ENCODE data around the gene VBP1.

GRCh38 chrX:155218777-155219176, 2.5 kb downstream of the VBP1 start:
- TF ChIP-seq, protein P1, sequence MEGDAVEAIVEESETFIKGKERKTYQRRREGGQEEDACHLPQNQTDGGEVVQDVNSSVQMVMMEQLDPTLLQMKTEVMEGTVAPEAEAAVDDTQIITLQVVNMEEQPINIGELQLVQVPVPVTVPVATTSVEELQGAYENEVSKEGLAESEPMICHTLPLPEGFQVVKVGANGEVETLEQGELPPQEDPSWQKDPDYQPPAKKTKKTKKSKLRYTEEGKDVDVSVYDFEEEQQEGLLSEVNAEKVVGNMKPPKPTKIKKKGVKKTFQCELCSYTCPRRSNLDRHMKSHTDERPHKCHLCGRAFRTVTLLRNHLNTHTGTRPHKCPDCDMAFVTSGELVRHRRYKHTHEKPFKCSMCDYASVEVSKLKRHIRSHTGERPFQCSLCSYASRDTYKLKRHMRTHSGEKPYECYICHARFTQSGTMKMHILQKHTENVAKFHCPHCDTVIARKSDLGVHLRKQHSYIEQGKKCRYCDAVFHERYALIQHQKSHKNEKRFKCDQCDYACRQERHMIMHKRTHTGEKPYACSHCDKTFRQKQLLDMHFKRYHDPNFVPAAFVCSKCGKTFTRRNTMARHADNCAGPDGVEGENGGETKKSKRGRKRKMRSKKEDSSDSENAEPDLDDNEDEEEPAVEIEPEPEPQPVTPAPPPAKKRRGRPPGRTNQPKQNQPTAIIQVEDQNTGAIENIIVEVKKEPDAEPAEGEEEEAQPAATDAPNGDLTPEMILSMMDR (conservative IDR thresholded peaks at IDR 0.05; ENCODE audit: low read length), result no peak
- TF ChIP-seq EZH2phosphoT487 (IDR thresholded peaks at IDR 0.05; ENCODE audit: borderline replicate concordance), result no peak
